Neural cell (in vitro differentiated cells): ENCODE results near the gene FHDC1. TPM values are rescaled to one million over a fixed set of nuclear protein-coding genes. Genes with fewer than 3 reads are reported as not detected.

ENCODE experiments used
- H2AFZ ChIP-seq: fragments of 200-600, 300-800 bp; sonication (generic), shearing (Covaris generic); 2 replicates; pipeline ENCODE4 v1.6.0; 2014; ENCODE audit warnings: low read depth, mild to moderate bottlenecking, antibody characterized with exemption, low read length, moderate library complexity
- H3F3A ChIP-seq: fragments of 200-600 bp; shearing (Covaris generic); 2 replicates; pipeline ENCODE4 v1.6.1; 2016; ENCODE audit warnings: mild to moderate bottlenecking, moderate library complexity, mixed read lengths, antibody characterized with exemption, low read length; ENCODE audit not compliant: insufficient read depth, poor library complexity, severe bottlenecking
- H3K27ac ChIP-seq: fragments of 200-600, 300-800 bp; sonication (generic), shearing (Covaris generic); 2 replicates; pipeline ENCODE4 v1.5.1; 2014; ENCODE audit warnings: mild to moderate bottlenecking, low read length, moderate library complexity
- H3K27me3 ChIP-seq: fragments of 300-800, 200-600 bp; sonication (generic), shearing (Covaris generic); 2 replicates; pipeline ENCODE4 v1.6.0; 2014; ENCODE audit warnings: mild to moderate bottlenecking, low read depth, low read length, moderate library complexity; ENCODE audit not compliant: insufficient read depth
- H3K36me3 ChIP-seq: fragments of 300-800, 200-600 bp; sonication (generic), shearing (Covaris generic); 2 replicates; pipeline ENCODE4 v1.5.1; 2014; ENCODE audit warnings: mild to moderate bottlenecking, antibody characterized with exemption, low read length, moderate library complexity; ENCODE audit not compliant: insufficient read depth
- H3K4me2 ChIP-seq: fragments of 300-800, 200-600 bp; sonication (generic), shearing (Covaris generic); 2 replicates; pipeline ENCODE4 v1.6.0; 2014; ENCODE audit warnings: mild to moderate bottlenecking, low read length
- H3K4me3 ChIP-seq: fragments of 300-800, 200-600 bp; sonication (generic), shearing (Covaris generic); 2 replicates; pipeline ENCODE4 v1.5.1; 2014; ENCODE audit warnings: mild to moderate bottlenecking, low read length, moderate library complexity
- H3K79me2 ChIP-seq: fragments of 200-600 bp; shearing (Covaris generic); replicated peaks from 2 replicates; pipeline ENCODE4 v1.6.0; 2014; ENCODE audit warnings: mild to moderate bottlenecking, low read length, moderate library complexity; ENCODE audit not compliant: insufficient read depth
- H3K9ac ChIP-seq: fragments of 300-800, 200-600 bp; sonication (generic), shearing (Covaris generic); 2 replicates; pipeline ENCODE4 v1.6.1; 2016; ENCODE audit warnings: mild to moderate bottlenecking, low read length, mixed read lengths
- H3K9me2 ChIP-seq: fragments of 200-600 bp; shearing (Covaris generic); 2 replicates; pipeline ENCODE4 v1.6.1; 2016; ENCODE audit warnings: mild to moderate bottlenecking, low read length, mixed read lengths; ENCODE audit not compliant: insufficient read depth
- H3K9me3 ChIP-seq: fragments of 200-600, 300-800 bp; sonication (generic), shearing (Covaris generic); 2 replicates; pipeline ENCODE4 v1.6.1; 2016; ENCODE audit warnings: mild to moderate bottlenecking, mixed run types, low read length, moderate library complexity, mixed read lengths
- H4K20me1 ChIP-seq: fragments of 200-600 bp; shearing (Covaris generic); 2 replicates; pipeline ENCODE4 v1.6.1; 2016; ENCODE audit warnings: mild to moderate bottlenecking, mixed run types; ENCODE audit not compliant: insufficient read depth
- EP300 ChIP-seq: fragments of 450-650 bp; conservative IDR thresholded peaks from 2 replicates; pipeline ENCODE4 v1.6.1; 2014; ENCODE audit warnings: antibody characterized with exemption, mild to moderate bottlenecking, moderate library complexity; ENCODE audit not compliant: poor library complexity, severe bottlenecking
- EZH2 ChIP-seq: fragments of 200-600, 300-800 bp; shearing (Covaris generic), sonication (generic); IDR thresholded peaks from 2 replicates; pipeline ENCODE4 v1.6.1; 2014; ENCODE audit warnings: antibody characterized with exemption, low read length, borderline replicate concordance, mild to moderate bottlenecking; ENCODE audit not compliant: insufficient read depth, poor library complexity, severe bottlenecking
- MXI1 ChIP-seq: fragments of 450-650 bp; conservative IDR thresholded peaks from 2 replicates; pipeline ENCODE4 v1.6.1; 2014; ENCODE audit warnings: antibody characterized with exemption, mild to moderate bottlenecking; ENCODE audit not compliant: poor library complexity, severe bottlenecking
- POLR2AphosphoS5 ChIP-seq: IDR thresholded peaks from 2 replicates; pipeline ENCODE4 v1.6.1; 2012
- RAD21 ChIP-seq: fragments of 450-650 bp; conservative IDR thresholded peaks from 2 replicates; pipeline ENCODE4 v1.6.1; 2014; ENCODE audit warnings: antibody characterized with exemption, mild to moderate bottlenecking, moderate library complexity
- SMC3 ChIP-seq: fragments of 450-650 bp; conservative IDR thresholded peaks from 2 replicates; pipeline ENCODE4 v1.6.1; 2014; ENCODE audit warnings: antibody characterized with exemption, mild to moderate bottlenecking, moderate library complexity; ENCODE audit not compliant: poor library complexity
- TAF1 ChIP-seq: IDR thresholded peaks from 2 replicates; pipeline ENCODE4 v1.6.1; 2012; ENCODE audit warnings: low read depth
- polyA plus RNA-seq: library from polyadenylated mRNA; depleted of rRNA; stranded (reverse); fragments of >200 nt; gene quantifications from 2 replicates; pipeline ENCODE4 v1.2.3, GENCODE V29; 2014
- TF ChIP-seq, protein P1 (sequence below): IDR thresholded peaks from 2 replicates; pipeline ENCODE4 v1.6.1; 2012; ENCODE audit warnings: borderline replicate concordance
- TF ChIP-seq, protein P2 (sequence below): fragments of 450-650 bp; IDR thresholded peaks from 2 replicates; pipeline ENCODE4 v1.5.1; 2014; ENCODE audit warnings: antibody characterized with exemption, mild to moderate bottlenecking, moderate library complexity; ENCODE audit not compliant: poor library complexity, severe bottlenecking

The FHDC1 gene
- polyA plus RNA-seq, 1 donor from 2014 or later, result 11.4 TPM

DNA sequence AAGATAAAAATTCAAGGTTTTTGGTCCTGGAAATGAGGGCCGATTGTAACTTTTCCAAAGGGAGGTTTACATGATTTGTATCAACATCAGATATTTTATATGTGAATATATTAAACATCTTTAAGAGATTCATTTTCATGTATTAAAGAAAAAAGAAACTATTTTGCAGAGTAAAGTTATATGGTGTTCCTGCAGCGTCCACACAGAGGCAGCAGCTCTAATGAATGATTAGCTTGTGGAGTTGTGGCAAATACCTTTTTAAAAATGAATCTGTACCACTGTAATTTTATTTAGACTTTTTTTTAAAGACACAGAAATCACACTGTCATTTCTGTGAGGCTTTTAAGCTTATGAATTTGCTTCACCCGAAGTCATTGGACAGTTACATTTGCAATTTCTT lies 25.6 kb upstream of the FHDC1 start:
- Histone ChIP-seq H3K27me3 (no peaks in the 10 kb centered on the region), H3K9me2 (no peaks in the 10 kb centered on the region), H3K9me3 (no peaks in the 10 kb centered on the region), H4K20me1 (no peaks in the 10 kb centered on the region), H3K4me2 (no peak overlapping the region), H3K9ac (no peak overlapping the region), H2AFZ (no peak overlapping the region), H3K79me2 (no peaks in the 10 kb centered on the region), H3F3A (no peaks in the 10 kb centered on the region), H3K4me3 (no peak overlapping the region), H3K36me3 (no peaks in the 10 kb centered on the region), H3K27ac (no peak overlapping the region)
- no peak for TF ChIP-seq EP300
- TF ChIP-seq, protein P1, sequence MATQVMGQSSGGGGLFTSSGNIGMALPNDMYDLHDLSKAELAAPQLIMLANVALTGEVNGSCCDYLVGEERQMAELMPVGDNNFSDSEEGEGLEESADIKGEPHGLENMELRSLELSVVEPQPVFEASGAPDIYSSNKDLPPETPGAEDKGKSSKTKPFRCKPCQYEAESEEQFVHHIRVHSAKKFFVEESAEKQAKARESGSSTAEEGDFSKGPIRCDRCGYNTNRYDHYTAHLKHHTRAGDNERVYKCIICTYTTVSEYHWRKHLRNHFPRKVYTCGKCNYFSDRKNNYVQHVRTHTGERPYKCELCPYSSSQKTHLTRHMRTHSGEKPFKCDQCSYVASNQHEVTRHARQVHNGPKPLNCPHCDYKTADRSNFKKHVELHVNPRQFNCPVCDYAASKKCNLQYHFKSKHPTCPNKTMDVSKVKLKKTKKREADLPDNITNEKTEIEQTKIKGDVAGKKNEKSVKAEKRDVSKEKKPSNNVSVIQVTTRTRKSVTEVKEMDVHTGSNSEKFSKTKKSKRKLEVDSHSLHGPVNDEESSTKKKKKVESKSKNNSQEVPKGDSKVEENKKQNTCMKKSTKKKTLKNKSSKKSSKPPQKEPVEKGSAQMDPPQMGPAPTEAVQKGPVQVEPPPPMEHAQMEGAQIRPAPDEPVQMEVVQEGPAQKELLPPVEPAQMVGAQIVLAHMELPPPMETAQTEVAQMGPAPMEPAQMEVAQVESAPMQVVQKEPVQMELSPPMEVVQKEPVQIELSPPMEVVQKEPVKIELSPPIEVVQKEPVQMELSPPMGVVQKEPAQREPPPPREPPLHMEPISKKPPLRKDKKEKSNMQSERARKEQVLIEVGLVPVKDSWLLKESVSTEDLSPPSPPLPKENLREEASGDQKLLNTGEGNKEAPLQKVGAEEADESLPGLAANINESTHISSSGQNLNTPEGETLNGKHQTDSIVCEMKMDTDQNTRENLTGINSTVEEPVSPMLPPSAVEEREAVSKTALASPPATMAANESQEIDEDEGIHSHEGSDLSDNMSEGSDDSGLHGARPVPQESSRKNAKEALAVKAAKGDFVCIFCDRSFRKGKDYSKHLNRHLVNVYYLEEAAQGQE, result no peak
- no peak for TF ChIP-seq EZH2
- no peak for TF ChIP-seq MXI1
- no peak for TF ChIP-seq SMC3
- no peak for TF ChIP-seq POLR2AphosphoS5
- no peak for TF ChIP-seq TAF1
- TF ChIP-seq RAD21, result no peak
- TF ChIP-seq, protein P2, sequence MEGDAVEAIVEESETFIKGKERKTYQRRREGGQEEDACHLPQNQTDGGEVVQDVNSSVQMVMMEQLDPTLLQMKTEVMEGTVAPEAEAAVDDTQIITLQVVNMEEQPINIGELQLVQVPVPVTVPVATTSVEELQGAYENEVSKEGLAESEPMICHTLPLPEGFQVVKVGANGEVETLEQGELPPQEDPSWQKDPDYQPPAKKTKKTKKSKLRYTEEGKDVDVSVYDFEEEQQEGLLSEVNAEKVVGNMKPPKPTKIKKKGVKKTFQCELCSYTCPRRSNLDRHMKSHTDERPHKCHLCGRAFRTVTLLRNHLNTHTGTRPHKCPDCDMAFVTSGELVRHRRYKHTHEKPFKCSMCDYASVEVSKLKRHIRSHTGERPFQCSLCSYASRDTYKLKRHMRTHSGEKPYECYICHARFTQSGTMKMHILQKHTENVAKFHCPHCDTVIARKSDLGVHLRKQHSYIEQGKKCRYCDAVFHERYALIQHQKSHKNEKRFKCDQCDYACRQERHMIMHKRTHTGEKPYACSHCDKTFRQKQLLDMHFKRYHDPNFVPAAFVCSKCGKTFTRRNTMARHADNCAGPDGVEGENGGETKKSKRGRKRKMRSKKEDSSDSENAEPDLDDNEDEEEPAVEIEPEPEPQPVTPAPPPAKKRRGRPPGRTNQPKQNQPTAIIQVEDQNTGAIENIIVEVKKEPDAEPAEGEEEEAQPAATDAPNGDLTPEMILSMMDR, result no peak

DNA sequence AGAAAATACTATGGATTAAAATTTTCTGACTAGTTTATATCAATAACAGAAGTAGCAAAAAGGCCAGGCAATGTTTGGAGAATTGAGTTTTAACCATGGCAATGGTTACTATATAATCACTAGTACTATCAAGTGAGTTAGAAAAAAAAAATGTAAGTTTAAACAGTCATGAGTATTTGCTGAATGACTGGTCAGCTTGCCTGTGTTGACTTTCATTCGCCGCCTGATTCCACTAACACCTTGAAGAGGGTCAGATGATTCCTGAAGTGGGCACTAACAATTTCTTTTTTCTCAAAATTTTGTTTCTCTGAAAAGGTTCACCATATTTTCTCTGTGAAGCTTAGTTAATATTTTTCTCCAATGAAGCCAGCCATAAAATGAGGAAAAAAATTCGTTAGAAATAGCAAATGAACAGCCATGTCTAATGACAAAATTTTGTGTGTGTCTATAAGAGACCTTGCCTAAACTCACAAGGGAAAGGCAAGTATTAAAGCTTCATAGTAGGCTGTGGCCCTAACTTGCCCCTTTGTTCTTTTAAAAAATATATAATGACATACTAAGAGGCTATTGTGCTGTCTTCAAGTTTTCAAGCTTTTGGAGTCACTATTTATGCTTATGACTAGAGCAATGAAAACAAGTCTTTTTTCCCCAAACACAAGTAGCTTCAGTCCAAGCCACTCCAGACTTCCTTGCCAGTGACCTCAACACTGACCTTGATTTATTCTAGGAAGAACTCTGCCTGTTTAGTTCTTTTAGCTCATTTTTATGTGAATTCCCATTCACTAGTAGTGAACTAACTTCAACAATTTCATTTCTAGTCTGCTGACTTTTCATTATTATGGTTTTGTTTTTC lies 18.4 kb upstream of the FHDC1 start:
- H3K27me3 ChIP-seq, result no peaks in the 10 kb centered on the region
- H3K27ac ChIP-seq, result no peak overlapping the region
- H3K9me3 ChIP-seq, result peaks cover 5% of the 10 kb centered on the region
- no peak overlapping the region for H2AFZ ChIP-seq
- H3K36me3 ChIP-seq, result peaks cover 9% of the 10 kb centered on the region
- no peak overlapping the region for H3K9ac ChIP-seq
- no peak overlapping the region for H3K4me3 ChIP-seq
- no peaks in the 10 kb centered on the region for H4K20me1 ChIP-seq
- no peaks in the 10 kb centered on the region for H3K79me2 ChIP-seq
- TF ChIP-seq SMC3, result no peak
- TF ChIP-seq EP300, result no peak
- TF ChIP-seq TAF1, result no peak
- TF ChIP-seq POLR2AphosphoS5, result no peak
- TF ChIP-seq RAD21, result no peak
- TF ChIP-seq, protein P2, result no peak
- TF ChIP-seq EZH2, result no peak
- TF ChIP-seq, protein P1, result no peak
- TF ChIP-seq MXI1, result no peak
- no peaks in the 10 kb centered on the region for H3K9me2 ChIP-seq
- H3K4me2 ChIP-seq, result no peak overlapping the region
- no peaks in the 10 kb centered on the region for H3F3A ChIP-seq
